ENCODE data around the gene RPP21. TPM values are rescaled to one million over a fixed set of nuclear protein-coding genes. Genes with fewer than 3 reads are reported as not detected.

RPP21 gene
- total RNA-seq, 1 donor from 2014 or later = 262 TPM

- H3K36me3 ChIP-seq = peaks cover 25 to 54% of the 10 kb centered on the region in 2 donors
- intact Hi-C loops (cut with DNase I) = loop anchor here (10.0 kb wide), 1 partner anchor 213 kb away; the partner anchor contains the start of genes GNL1 and PRR3
Observed at GRCh38 chr6:30341728-30342127, 3.2 kb upstream of the RPP21 start.

GRCh38 chr6:30344191-30344867 is 627 bp upstream of the RPP21 start:
- intact Hi-C loops (cut with DNase I) = loop anchor here (10.0 kb wide), 1 partner anchor 210 kb away; the partner anchor contains the start of genes GNL1 and PRR3
- no peak for DNase-seq (ENCODE audit: low spot score in 2 of 2)
- no peak for TF ChIP-seq CTCF (IDR thresholded peaks at IDR 0.05)
- Histone ChIP-seq H3K4me3 (peak overlapping the region; percentile 79 to 85), H3K9me3 (no peaks in the 10 kb centered on the region), H3K27ac (peak overlapping the region in 1 of 2 donors; percentile 85), H3K4me1 (peaks cover 0 to 4% of the 10 kb centered on the region in 2 donors), H3K36me3 (peaks cover 13 to 29% of the 10 kb centered on the region in 2 donors), H3K27me3 (no peaks in the 10 kb centered on the region)

More at GRCh38 chr6:30341728-30342127, 3.2 kb upstream of the RPP21 start:
- no peak overlapping the region for H3K4me3 ChIP-seq
- DNase-seq (ENCODE audit: low spot score in 2 of 2) = no peak
- H3K27me3 ChIP-seq = no peaks in the 10 kb centered on the region
- TF ChIP-seq CTCF (IDR thresholded peaks at IDR 0.05) = no peak
- peaks cover 0 to 4% of the 10 kb centered on the region in 2 donors for H3K4me1 ChIP-seq
- no peak overlapping the region for H3K27ac ChIP-seq
- H3K9me3 ChIP-seq = no peaks in the 10 kb centered on the region

GRCh38 chr6:30345852-30346251 is 896 bp downstream of the RPP21 start:
- H3K4me1 ChIP-seq = peaks cover 0 to 4% of the 10 kb centered on the region in 2 donors
- H3K27ac ChIP-seq = no peak overlapping the region
- peaks cover 6 to 14% of the 10 kb centered on the region in 2 donors for H3K36me3 ChIP-seq
- H3K4me3 ChIP-seq = peak overlapping the region; percentile 79 to 85
- TF ChIP-seq CTCF (IDR thresholded peaks at IDR 0.05) = no peak
- no peaks in the 10 kb centered on the region for H3K9me3 ChIP-seq
- intact Hi-C loops (cut with DNase I) = loop anchor here (1.0 to 10.0 kb wide), 2 partner anchors 19 to 209 kb away; partner anchors contain the start of genes GNL1 and PRR3
- DNase-seq (ENCODE audit: low spot score in 2 of 2) = no peak
- no peaks in the 10 kb centered on the region for H3K27me3 ChIP-seq

- H3K27ac ChIP-seq = no peak overlapping the region
- intact Hi-C loops (cut with DNase I) = loop anchor here (10.0 kb wide), 1 partner anchor 206 kb away; the partner anchor contains the start of genes GNL1 and PRR3
- H3K4me1 ChIP-seq = peaks cover 0 to 4% of the 10 kb centered on the region in 2 donors
- no peaks in the 10 kb centered on the region for H3K36me3 ChIP-seq
- DNase-seq (ENCODE audit: low spot score in 2 of 2) = no peak
- H3K27me3 ChIP-seq = no peaks in the 10 kb centered on the region
- H3K9me3 ChIP-seq = no peaks in the 10 kb centered on the region
- TF ChIP-seq CTCF (IDR thresholded peaks at IDR 0.05) = no peak
- H3K4me3 ChIP-seq = no peak overlapping the region
Observed at GRCh38 chr6:30348957-30349356, 4.0 kb downstream of the RPP21 start.

- no peaks in the 10 kb centered on the region for H3K36me3 ChIP-seq
- intact Hi-C loops (cut with DNase I) = loop anchor here (10.0 kb wide), 1 partner anchor 205 kb away; the partner anchor contains the start of genes GNL1 and PRR3
- H3K4me3 ChIP-seq = no peak overlapping the region
- no peak for DNase-seq (ENCODE audit: low spot score in 2 of 2)
- no peak for TF ChIP-seq CTCF (IDR thresholded peaks at IDR 0.05)
- peaks cover 0 to 4% of the 10 kb centered on the region in 2 donors for H3K4me1 ChIP-seq
- no peaks in the 10 kb centered on the region for H3K27me3 ChIP-seq
- no peak overlapping the region for H3K27ac ChIP-seq
- H3K9me3 ChIP-seq = no peaks in the 10 kb centered on the region
Observed at GRCh38 chr6:30349421-30350177, 4.6 kb downstream of the RPP21 start.

All from ascending aorta (tissue), 2 donors.